GM12891 (cell line): ENCODE measurements around the gene AVEN.

Experiments
- POLR2A ChIP-seq: IDR thresholded peaks from 2 replicates; pipeline ENCODE4 v1.6.1; 2011; ENCODE audit warnings: low read depth, low read length, control low read depth
- POLR2AphosphoS5 ChIP-seq: IDR thresholded peaks from 2 replicates; pipeline ENCODE4 v1.6.1; 2011; ENCODE audit warnings: low read depth, low read length, control low read depth
- TAF1 ChIP-seq: IDR thresholded peaks from 2 replicates; pipeline ENCODE4 v1.6.1; 2011; ENCODE audit warnings: low read depth, low read length, control low read depth

- no peak for TF ChIP-seq POLR2AphosphoS5
- TF ChIP-seq TAF1 = no peak
- no peak for TF ChIP-seq POLR2A
Measured at GRCh38 chr15:34031987-34032760, 6.8 kb downstream of the AVEN start.
